SK-N-SH treated with all-trans-retinoic acid at 6 μM for 48 hours (cell line): ENCODE results near the gene DPAGT1.

Experiments used
- ATAC-seq: fragments of 200-7000 bp; cut with Tn5 transposase; 3 replicates; pipeline ENCODE4 v1.9.1; 2020; ENCODE audit warnings: mild to moderate bottlenecking, moderate library complexity
- ARNTL ChIP-seq: fragments of 450-650 bp; formaldehyde crosslinking; IDR thresholded peaks from 2 replicates; pipeline ENCODE4 v1.5.0; 2020; ENCODE audit warnings: low read depth, mild to moderate bottlenecking, moderate library complexity, borderline replicate concordance
- BACH2 ChIP-seq: fragments of 250-450 bp; sonication (Bioruptor Pico); IDR thresholded peaks from 2 replicates; pipeline ENCODE4 v1.9.0; 2021; ENCODE audit warnings: mild to moderate bottlenecking, borderline replicate concordance
- CSDC2 ChIP-seq: fragments of 250-450 bp; sonication (Bioruptor Pico); IDR thresholded peaks from 2 replicates; pipeline ENCODE4 v1.5.0; 2020; ENCODE audit warnings: mild to moderate bottlenecking, moderate library complexity
- ESRRG ChIP-seq: fragments of 250-450 bp; sonication (Bioruptor Pico); IDR thresholded peaks from 2 replicates; pipeline ENCODE4 v1.6.1; 2021; ENCODE audit warnings: mild to moderate bottlenecking
- GLIS3 ChIP-seq: fragments of 250-450 bp; sonication (Bioruptor Pico); IDR thresholded peaks from 2 replicates; pipeline ENCODE4 v1.5.0; 2020; ENCODE audit warnings: mild to moderate bottlenecking, moderate library complexity
- ISL1 ChIP-seq: fragments of 250-450 bp; sonication (Bioruptor Pico); IDR thresholded peaks from 2 replicates; pipeline ENCODE4 v2.1.2; 2022; ENCODE audit warnings: mild to moderate bottlenecking, moderate library complexity
- POU6F1 ChIP-seq: fragments of 250-450 bp; sonication (Bioruptor Pico); IDR thresholded peaks from 2 replicates; pipeline ENCODE4 v1.8.0; 2021; ENCODE audit warnings: low read depth, mild to moderate bottlenecking, moderate library complexity, borderline replicate concordance
- PPARA ChIP-seq: fragments of 250-450 bp; sonication (Bioruptor Pico); IDR thresholded peaks from 2 replicates; pipeline ENCODE4 v1.5.0; 2020; ENCODE audit warnings: mild to moderate bottlenecking, borderline replicate concordance
- RARB ChIP-seq: fragments of 250-450 bp; sonication (Bioruptor Pico); IDR thresholded peaks from 2 replicates; pipeline ENCODE4 v1.8.0; 2021; ENCODE audit warnings: mild to moderate bottlenecking, moderate library complexity
- SNAI2 ChIP-seq: fragments of 250-450 bp; sonication (Bioruptor Pico); IDR thresholded peaks from 2 replicates; pipeline ENCODE4 v1.5.0; 2020; ENCODE audit warnings: mild to moderate bottlenecking, moderate library complexity
- ZC3H10 ChIP-seq: fragments of 250-450 bp; sonication (Bioruptor Pico); IDR thresholded peaks from 2 replicates; pipeline ENCODE4 v1.5.1; 2021; ENCODE audit warnings: mild to moderate bottlenecking, moderate library complexity
- ZFP3 ChIP-seq: fragments of 250-450 bp; sonication (Bioruptor Pico); IDR thresholded peaks from 2 replicates; pipeline ENCODE4 v1.5.0; 2020; ENCODE audit warnings: mild to moderate bottlenecking, moderate library complexity
- ZNF565 ChIP-seq: fragments of 450-650 bp; formaldehyde crosslinking; conservative IDR thresholded peaks from 2 replicates; pipeline ENCODE4 v1.5.0; 2020; ENCODE audit warnings: low read depth, mild to moderate bottlenecking, moderate library complexity
- ZNF70 ChIP-seq: fragments of 450-650 bp; formaldehyde crosslinking; IDR thresholded peaks from 2 replicates; pipeline ENCODE4 v1.5.0; 2020; ENCODE audit warnings: mild to moderate bottlenecking, moderate library complexity
- TF ChIP-seq, protein P1 (sequence below): fragments of 250-450 bp; sonication (Bioruptor Pico); IDR thresholded peaks from 2 replicates; pipeline ENCODE4 v1.5.1; 2020; ENCODE audit warnings: low read depth, mild to moderate bottlenecking, moderate library complexity
- TF ChIP-seq, protein P2 (sequence below): fragments of 250-450 bp; sonication (Bioruptor Pico); IDR thresholded peaks from 2 replicates; pipeline ENCODE4 v1.5.1; 2021; ENCODE audit warnings: mild to moderate bottlenecking, moderate library complexity
- TF ChIP-seq, protein P3 (sequence below): fragments of 250-450 bp; sonication (Bioruptor Pico); IDR thresholded peaks from 2 replicates; pipeline ENCODE4 v1.8.0; 2020; ENCODE audit warnings: mild to moderate bottlenecking, moderate library complexity, borderline replicate concordance

DPAGT1 gene

GRCh38 chr11:119048644-119049043 is 53.0 kb downstream of the DPAGT1 start:
- ATAC-seq: no peak
- TF ChIP-seq CSDC2 (no peak), POU6F1 (no peak), ZC3H10 (CRISPR knock-in tag) (no peak), SNAI2 (CRISPR knock-in tag) (no peak)
- TF ChIP-seq, all 23 proteins: peak for 0

- no peak for TF ChIP-seq GLIS3 (CRISPR knock-in tag)
- TF ChIP-seq BACH2 (CRISPR knock-in tag): no peak
- no peak for TF ChIP-seq ZFP3 (CRISPR knock-in tag)
- no peak for TF ChIP-seq RARB (CRISPR knock-in tag)
- TF ChIP-seq, protein P1, sequence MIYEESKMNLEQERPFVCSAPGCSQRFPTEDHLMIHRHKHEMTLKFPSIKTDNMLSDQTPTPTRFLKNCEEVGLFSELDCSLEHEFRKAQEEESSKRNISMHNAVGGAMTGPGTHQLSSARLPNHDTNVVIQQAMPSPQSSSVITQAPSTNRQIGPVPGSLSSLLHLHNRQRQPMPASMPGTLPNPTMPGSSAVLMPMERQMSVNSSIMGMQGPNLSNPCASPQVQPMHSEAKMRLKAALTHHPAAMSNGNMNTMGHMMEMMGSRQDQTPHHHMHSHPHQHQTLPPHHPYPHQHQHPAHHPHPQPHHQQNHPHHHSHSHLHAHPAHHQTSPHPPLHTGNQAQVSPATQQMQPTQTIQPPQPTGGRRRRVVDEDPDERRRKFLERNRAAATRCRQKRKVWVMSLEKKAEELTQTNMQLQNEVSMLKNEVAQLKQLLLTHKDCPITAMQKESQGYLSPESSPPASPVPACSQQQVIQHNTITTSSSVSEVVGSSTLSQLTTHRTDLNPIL (CRISPR knock-in tag): no peak
- no peak for TF ChIP-seq ZNF70 (CRISPR knock-in tag)
- no peak for TF ChIP-seq CSDC2
- TF ChIP-seq, protein P2, sequence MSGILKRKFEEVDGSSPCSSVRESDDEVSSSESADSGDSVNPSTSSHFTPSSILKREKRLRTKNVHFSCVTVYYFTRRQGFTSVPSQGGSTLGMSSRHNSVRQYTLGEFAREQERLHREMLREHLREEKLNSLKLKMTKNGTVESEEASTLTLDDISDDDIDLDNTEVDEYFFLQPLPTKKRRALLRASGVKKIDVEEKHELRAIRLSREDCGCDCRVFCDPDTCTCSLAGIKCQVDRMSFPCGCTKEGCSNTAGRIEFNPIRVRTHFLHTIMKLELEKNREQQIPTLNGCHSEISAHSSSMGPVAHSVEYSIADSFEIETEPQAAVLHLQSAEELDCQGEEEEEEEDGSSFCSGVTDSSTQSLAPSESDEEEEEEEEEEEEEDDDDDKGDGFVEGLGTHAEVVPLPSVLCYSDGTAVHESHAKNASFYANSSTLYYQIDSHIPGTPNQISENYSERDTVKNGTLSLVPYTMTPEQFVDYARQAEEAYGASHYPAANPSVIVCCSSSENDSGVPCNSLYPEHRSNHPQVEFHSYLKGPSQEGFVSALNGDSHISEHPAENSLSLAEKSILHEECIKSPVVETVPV: no peak
- TF ChIP-seq ESRRG (CRISPR knock-in tag): no peak
- no peak for TF ChIP-seq ISL1 (CRISPR knock-in tag)
- no peak for TF ChIP-seq ARNTL (CRISPR knock-in tag)
- no peak for TF ChIP-seq SNAI2 (CRISPR knock-in tag)
- TF ChIP-seq, protein P3, sequence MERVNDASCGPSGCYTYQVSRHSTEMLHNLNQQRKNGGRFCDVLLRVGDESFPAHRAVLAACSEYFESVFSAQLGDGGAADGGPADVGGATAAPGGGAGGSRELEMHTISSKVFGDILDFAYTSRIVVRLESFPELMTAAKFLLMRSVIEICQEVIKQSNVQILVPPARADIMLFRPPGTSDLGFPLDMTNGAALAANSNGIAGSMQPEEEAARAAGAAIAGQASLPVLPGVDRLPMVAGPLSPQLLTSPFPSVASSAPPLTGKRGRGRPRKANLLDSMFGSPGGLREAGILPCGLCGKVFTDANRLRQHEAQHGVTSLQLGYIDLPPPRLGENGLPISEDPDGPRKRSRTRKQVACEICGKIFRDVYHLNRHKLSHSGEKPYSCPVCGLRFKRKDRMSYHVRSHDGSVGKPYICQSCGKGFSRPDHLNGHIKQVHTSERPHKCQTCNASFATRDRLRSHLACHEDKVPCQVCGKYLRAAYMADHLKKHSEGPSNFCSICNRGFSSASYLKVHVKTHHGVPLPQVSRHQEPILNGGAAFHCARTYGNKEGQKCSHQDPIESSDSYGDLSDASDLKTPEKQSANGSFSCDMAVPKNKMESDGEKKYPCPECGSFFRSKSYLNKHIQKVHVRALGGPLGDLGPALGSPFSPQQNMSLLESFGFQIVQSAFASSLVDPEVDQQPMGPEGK (CRISPR knock-in tag): no peak
- TF ChIP-seq ZNF565 (CRISPR knock-in tag): no peak
- TF ChIP-seq PPARA (CRISPR knock-in tag): no peak
- no peak for ATAC-seq
Observed at GRCh38 chr11:119047205-119047604, 54.4 kb downstream of the DPAGT1 start.
